OCI-LY7 (cell line): ENCODE data around the gene ARHGAP9. TPM values are rescaled to one million over a fixed set of nuclear protein-coding genes. Genes with fewer than 3 reads are reported as not detected.

ENCODE experiments used
- BruUV-seq: library from RNA; stranded (reverse); fragments of 400-500 nt; replicated peaks from 2 replicates; lab custom pipeline; 2021; lab: Mats Ljungman, UMichigan
- CTCF ChIA-PET: fragments of 300-600 bp; sonication (Branson Sonifier 250); formaldehyde crosslinking; loops from one replicate; lab custom pipeline; 2022; ENCODE audit warnings: antibody characterized with exemption; ENCODE audit not compliant: unreplicated experiment; lab: Charles Lee
- POLR2A ChIA-PET: fragments of 300-600 bp; sonication (Branson Sonifier 250); formaldehyde crosslinking; loops from one replicate; lab custom pipeline; 2022; ENCODE audit warnings: antibody characterized with exemption; lab: Charles Lee
- DNase-seq: peaks from one replicate; pipeline ENCODE4 v3.0.0-alpha.2; 2015; ENCODE audit warnings: low spot score
- H2AFZ ChIP-seq: fragments of 200-600 bp; sonication (generic), shearing (Covaris generic); 2 replicates; pipeline ENCODE4 v1.6.1; 2014; ENCODE audit warnings: mild to moderate bottlenecking, antibody characterized with exemption, low read length, moderate library complexity
- H3K27ac ChIP-seq: fragments of 200-600 bp; sonication (generic); 2 replicates; pipeline ENCODE4 v1.5.1; 2014; ENCODE audit warnings: mixed run types, low read depth, mild to moderate bottlenecking, moderate library complexity, low read length, inconsistent platforms; ENCODE audit not compliant: poor library complexity, severe bottlenecking
- H3K36me3 ChIP-seq: fragments of 200-600 bp; sonication (generic); 2 replicates; pipeline ENCODE4 v1.6.1; 2014; ENCODE audit warnings: mild to moderate bottlenecking, antibody characterized with exemption, low read length, moderate library complexity, mixed read lengths; ENCODE audit not compliant: insufficient read depth
- H3K4me1 ChIP-seq: fragments of 200-600 bp; sonication (generic); 2 replicates; pipeline ENCODE4 v1.5.1; 2014; ENCODE audit warnings: mild to moderate bottlenecking, low read length; ENCODE audit not compliant: insufficient read depth, poor library complexity, severe bottlenecking
- H3K4me2 ChIP-seq: fragments of 200-600 bp; sonication (generic); 2 replicates; pipeline ENCODE4 v1.6.1; 2014; ENCODE audit warnings: mild to moderate bottlenecking, low read length
- H3K4me3 ChIP-seq: fragments of 200-600 bp; sonication (generic); 2 replicates; pipeline ENCODE4 v1.5.1; 2014; ENCODE audit warnings: mild to moderate bottlenecking, low read depth, low read length; ENCODE audit not compliant: poor library complexity, severe bottlenecking
- H3K79me2 ChIP-seq: fragments of 200-600 bp; sonication (generic); 2 replicates; pipeline ENCODE4 v1.6.1; 2016; ENCODE audit warnings: low read depth, mild to moderate bottlenecking, low read length, moderate library complexity, mixed read lengths; ENCODE audit not compliant: insufficient read depth
- H3K9me2 ChIP-seq: fragments of 200-600 bp; sonication (generic); 2 replicates; pipeline ENCODE4 v1.6.1; 2016; ENCODE audit warnings: mild to moderate bottlenecking, low read length, mixed read lengths; ENCODE audit not compliant: insufficient read depth
- H3K9me3 ChIP-seq: fragments of 200-600 bp; sonication (generic); 2 replicates; pipeline ENCODE4 v1.6.1; 2014; ENCODE audit warnings: mild to moderate bottlenecking, mixed run types, low read length, mixed read lengths
- H4K20me1 ChIP-seq: fragments of 200-600 bp; sonication (generic); 2 replicates; pipeline ENCODE4 v1.6.1; 2014; ENCODE audit warnings: mild to moderate bottlenecking, antibody characterized with exemption, low read length, moderate library complexity, mixed read lengths; ENCODE audit not compliant: insufficient read depth
- EZH2phosphoT487 ChIP-seq: fragments of 200-600 bp; sonication (generic); IDR thresholded peaks from 2 replicates; pipeline ENCODE4 v1.6.1; 2018; ENCODE audit warnings: low read depth, borderline replicate concordance, mild to moderate bottlenecking, mixed run types, antibody characterized with exemption, low read length, moderate library complexity, mixed read lengths
- intact Hi-C: fragments of 100-400 bp; cut with micrococcal nuclease; formaldehyde crosslinking; loops from one replicate; pipeline ENCODE4 v1.10.0; 2022; ENCODE audit not compliant: unreplicated experiment
- total RNA-seq, 2 experiments: library from RNA; depleted of rRNA in 1 of 2; stranded (reverse); fragments of >200 nt in 1 of 2; shearing (Covaris generic) in 1 of 2; gene quantifications; 2 replicates each; pipeline ENCODE4 v1.2.3, GENCODE V29; 2014 to 2022
- TF ChIP-seq, protein P1 (sequence below): fragments of 200-600 bp; sonication (generic); conservative IDR thresholded peaks from 2 replicates; pipeline ENCODE4 v1.5.1; 2014; ENCODE audit warnings: mild to moderate bottlenecking, antibody characterized with exemption, low read length, moderate library complexity, mixed read lengths

The ARHGAP9 gene
- total RNA-seq, 2 experiments from 2014 or later: 66.2 to 111 TPM

DNA sequence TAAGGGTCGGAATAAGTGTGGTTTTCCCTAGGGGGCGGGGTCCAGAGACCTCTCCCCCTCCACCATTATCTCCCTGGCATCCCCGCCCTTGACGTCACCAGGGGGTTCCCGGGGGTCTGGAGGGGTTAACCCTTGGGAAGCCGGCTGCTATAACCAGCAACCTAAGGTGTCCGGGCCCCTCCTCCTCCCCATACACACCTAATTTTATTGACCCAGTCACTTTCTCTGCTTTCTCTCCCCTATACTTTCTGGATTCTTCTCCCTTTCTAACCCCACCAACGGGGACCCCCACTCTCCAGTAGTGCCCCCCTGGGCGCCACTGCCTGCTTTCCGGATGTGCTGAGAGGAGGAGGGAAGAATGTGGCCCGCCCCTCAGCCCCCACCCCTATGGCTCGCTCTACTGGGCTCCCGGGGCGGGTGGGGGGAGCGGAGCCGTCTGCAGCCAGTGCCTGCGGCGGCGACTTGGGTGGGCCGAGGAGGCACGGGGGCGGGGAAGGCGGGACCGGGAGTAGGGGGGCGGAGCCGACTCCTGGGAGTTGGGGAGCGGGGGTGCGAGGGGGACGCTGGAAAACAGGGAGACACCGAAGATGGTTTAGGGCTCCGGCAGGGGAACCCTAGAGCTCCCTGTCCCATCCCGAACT lies 18.3 kb downstream of the ARHGAP9 start:
- ChIA-PET POLR2A (interaction anchor here (0.6 to 1.4 kb wide), 4 partner anchors 16 to 232 kb away, joined by 3 to 6 read pairs (median 4); partner anchors contain the start of genes ARHGAP9 and SHMT2), CTCF (interaction anchor here (0.6 to 1.1 kb wide), 2 partner anchors 13 to 263 kb away, joined by 3 to 4 read pairs; no protein-coding TSS in a partner anchor)
- H3K9me3 ChIP-seq: no peaks in the 10 kb centered on the region
- peak overlapping the region; percentile 77 for H3K4me3 ChIP-seq
- peaks cover 26% of the 10 kb centered on the region for H3K4me1 ChIP-seq
- H4K20me1 ChIP-seq: no peaks in the 10 kb centered on the region
- H3K4me2 ChIP-seq: peak overlapping the region; percentile 90
- no peak for TF ChIP-seq EZH2phosphoT487
- TF ChIP-seq, protein P1, sequence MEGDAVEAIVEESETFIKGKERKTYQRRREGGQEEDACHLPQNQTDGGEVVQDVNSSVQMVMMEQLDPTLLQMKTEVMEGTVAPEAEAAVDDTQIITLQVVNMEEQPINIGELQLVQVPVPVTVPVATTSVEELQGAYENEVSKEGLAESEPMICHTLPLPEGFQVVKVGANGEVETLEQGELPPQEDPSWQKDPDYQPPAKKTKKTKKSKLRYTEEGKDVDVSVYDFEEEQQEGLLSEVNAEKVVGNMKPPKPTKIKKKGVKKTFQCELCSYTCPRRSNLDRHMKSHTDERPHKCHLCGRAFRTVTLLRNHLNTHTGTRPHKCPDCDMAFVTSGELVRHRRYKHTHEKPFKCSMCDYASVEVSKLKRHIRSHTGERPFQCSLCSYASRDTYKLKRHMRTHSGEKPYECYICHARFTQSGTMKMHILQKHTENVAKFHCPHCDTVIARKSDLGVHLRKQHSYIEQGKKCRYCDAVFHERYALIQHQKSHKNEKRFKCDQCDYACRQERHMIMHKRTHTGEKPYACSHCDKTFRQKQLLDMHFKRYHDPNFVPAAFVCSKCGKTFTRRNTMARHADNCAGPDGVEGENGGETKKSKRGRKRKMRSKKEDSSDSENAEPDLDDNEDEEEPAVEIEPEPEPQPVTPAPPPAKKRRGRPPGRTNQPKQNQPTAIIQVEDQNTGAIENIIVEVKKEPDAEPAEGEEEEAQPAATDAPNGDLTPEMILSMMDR: no peak
- no peaks in the 10 kb centered on the region for H3K36me3 ChIP-seq
- BruUV-seq: no TSS peak
- H2AFZ ChIP-seq: peak overlapping the region; percentile 63; the same call in 1 of the 2 replicates
- intact Hi-C loops: loop anchor here (5.0 kb wide), 1 partner anchor 219 kb away; no protein-coding TSS in a partner anchor
- no peaks in the 10 kb centered on the region for H3K9me2 ChIP-seq
- H3K79me2 ChIP-seq: no peaks in the 10 kb centered on the region
- H3K27ac ChIP-seq: peak overlapping the region; percentile 67
- peak; percentile 69 for DNase-seq

DNA sequence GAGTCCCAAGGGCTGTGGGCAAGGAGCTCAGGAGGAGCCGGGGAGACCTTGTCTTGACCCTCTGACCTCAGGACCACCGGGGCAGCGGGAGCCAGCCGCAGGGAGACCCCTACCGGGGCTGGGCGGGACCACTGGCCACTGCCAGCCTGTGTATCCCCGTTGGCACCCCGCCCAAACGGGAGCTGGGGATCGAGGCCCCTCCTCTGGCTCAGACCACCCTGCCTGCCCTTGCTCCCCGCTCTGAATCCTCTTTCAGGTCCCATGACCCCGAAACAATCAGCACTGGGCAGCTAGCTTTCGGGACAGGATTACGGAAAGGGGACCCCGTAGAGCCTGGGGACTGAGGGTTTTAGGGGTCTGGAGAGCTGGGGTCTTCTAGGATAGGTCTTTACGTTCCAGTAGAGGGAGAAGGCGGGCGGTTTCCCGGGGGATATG lies 18.8 kb downstream of the ARHGAP9 start:
- Histone ChIP-seq H3K36me3 (no peaks in the 10 kb centered on the region), H3K27ac (peak overlapping the region; percentile 28), H3K4me3 (peak overlapping the region; percentile 77), H3K9me3 (no peaks in the 10 kb centered on the region), H4K20me1 (no peaks in the 10 kb centered on the region), H3K4me1 (peaks cover 31% of the 10 kb centered on the region), H3K4me2 (peak overlapping the region; percentile 90), H3K79me2 (no peaks in the 10 kb centered on the region), H3K9me2 (no peaks in the 10 kb centered on the region), H2AFZ (no peak overlapping the region; the same call in 1 of the 2 replicates)
- ChIA-PET POLR2A (interaction anchor here (1.2 kb wide), 2 partner anchors 19 to 231 kb away, joined by 3 to 5 read pairs; partner anchors contain the start of genes ARHGAP9 and SHMT2), CTCF (interaction anchor here (0.6 kb wide), 1 partner anchor 263 kb away, joined by 4 read pairs; no protein-coding TSS in a partner anchor)
- no TSS peak for BruUV-seq
- intact Hi-C loops: loop anchor here (5.0 kb wide), 1 partner anchor 219 kb away; no protein-coding TSS in a partner anchor
- DNase-seq: no peak
- TF ChIP-seq, protein P1: no peak
- no peak for TF ChIP-seq EZH2phosphoT487

DNA sequence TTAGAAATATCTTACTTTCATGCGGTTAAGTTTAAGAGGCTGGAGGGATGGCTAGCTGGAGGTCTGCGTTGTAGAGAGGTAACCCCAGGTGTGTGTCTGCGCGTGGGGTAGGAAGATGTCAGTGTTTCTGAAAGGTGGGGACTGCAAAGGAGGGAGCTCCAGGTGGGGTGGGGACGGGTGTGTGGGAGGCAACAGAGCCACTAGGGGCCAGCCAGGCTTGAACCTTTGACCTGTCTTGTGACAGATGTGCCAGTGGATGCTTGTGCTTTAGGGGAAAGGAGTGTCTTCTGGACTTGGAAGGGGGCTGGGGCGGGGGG lies 19.2 kb downstream of the ARHGAP9 start:
- intact Hi-C loops: loop anchor here (5.0 kb wide), 1 partner anchor 218 kb away; no protein-coding TSS in a partner anchor
- Histone ChIP-seq H3K4me1 (peaks cover 35% of the 10 kb centered on the region), H4K20me1 (no peaks in the 10 kb centered on the region), H3K4me2 (peak overlapping the region; percentile 90), H3K9me3 (no peaks in the 10 kb centered on the region), H3K27ac (peak overlapping the region; percentile 71), H3K36me3 (no peaks in the 10 kb centered on the region), H2AFZ (no peak overlapping the region), H3K9me2 (no peaks in the 10 kb centered on the region), H3K4me3 (peak overlapping the region; percentile 77), H3K79me2 (no peaks in the 10 kb centered on the region)
- ChIA-PET CTCF (interaction anchor here (0.6 kb wide), 2 partner anchors 18 to 262 kb away, joined by 3 to 4 read pairs; no protein-coding TSS in a partner anchor), POLR2A (interaction anchor here (1.2 kb wide), 2 partner anchors 19 to 231 kb away, joined by 3 to 5 read pairs; partner anchors contain the start of genes ARHGAP9 and SHMT2)
- no peak for TF ChIP-seq EZH2phosphoT487
- TF ChIP-seq, protein P1: no peak
- no TSS peak for BruUV-seq
- DNase-seq: peak; percentile 60
